ENCODE data around the gene CRYGN.

- TF ChIP-seq CTCF (IDR thresholded peaks at IDR 0.05): no peak
- no peak for TF ChIP-seq POLR2A (IDR thresholded peaks at IDR 0.05)
- no peak for TF ChIP-seq POLR2AphosphoS5 (IDR thresholded peaks at IDR 0.05; ENCODE audit: insufficient read depth in 1 of 2, low read depth in 1 of 2)
Observed at GRCh38 chr7:151454305-151454704, 14.4 kb upstream of the CRYGN start.
